CD1c-positive myeloid dendritic cell (primary cell): ENCODE data around the gene NPAS1.

Experiments
- DNase-seq: peaks from one replicate; pipeline ENCODE4 v3.0.0-alpha.2; 2016; ENCODE audit errors: extremely low spot score

Gene NPAS1

DNA sequence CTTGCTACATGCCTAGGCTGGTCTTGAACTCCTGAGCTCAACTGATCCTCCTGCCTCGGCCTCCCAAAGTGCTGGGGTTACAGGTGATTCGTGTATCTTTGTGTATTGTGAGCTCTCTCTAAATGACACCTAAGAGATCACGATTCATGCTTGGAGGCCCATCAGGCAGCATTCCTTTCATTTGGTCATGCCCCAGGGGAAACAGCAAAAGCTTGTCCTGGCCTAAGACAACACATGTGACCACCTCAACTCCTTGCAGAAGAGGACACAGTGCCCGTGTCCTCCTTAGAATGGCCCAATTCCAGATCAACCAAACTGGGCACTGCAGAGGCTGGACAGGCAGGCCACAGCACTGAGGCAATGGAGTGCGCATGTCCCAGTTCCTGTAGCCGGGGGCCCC, 61.5 kb downstream of the NPAS1 start:
- DNase-seq: no peak

DNA sequence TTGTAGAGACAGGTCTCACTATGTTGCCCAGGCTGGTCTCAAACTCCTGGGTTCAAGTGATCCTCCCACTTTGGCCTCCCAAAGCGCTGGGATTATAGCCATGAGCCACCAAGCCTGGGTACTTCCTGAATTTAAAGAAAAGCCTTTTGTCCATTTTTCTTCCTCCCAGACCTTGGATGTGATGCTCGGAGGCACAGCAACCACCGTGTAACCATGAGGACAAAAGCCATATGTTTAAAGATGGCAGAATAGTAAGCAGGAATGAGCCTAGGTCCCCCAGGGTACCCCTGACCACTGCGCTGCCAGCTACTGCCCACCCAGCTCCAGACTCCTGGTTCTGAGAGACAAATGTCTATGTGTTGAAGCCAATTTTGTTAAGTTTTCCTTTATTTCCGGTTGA, 62.9 kb downstream of the NPAS1 start:
- no peak for DNase-seq

DNA sequence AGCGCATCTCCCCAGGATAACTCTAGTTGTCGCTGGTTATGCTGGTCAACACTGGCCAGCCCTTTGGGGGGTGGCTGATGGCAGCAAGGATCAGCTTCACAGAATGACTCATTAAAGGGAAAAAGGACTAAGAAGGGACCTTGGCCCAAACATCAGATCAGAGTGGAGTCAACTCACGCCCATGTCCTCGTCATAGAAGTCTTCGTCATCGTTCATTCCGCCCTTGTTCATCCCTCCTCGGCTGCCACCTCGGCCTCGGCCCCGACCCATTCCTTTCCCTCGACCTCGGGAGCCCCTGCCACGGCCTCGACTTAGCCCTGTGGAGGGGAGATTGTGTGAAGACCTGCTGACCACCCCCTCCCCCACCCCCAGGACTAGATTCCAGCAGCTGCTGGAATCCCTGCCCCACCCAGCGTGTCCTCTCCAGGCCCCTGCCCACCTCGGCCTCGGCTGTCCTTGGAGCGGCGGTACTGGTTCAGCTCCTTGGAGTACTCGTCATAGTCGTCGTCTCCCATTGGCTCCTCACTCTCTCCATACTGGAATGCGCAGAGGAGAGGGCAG, 65.3 kb downstream of the NPAS1 start:
- no peak for DNase-seq

DNA sequence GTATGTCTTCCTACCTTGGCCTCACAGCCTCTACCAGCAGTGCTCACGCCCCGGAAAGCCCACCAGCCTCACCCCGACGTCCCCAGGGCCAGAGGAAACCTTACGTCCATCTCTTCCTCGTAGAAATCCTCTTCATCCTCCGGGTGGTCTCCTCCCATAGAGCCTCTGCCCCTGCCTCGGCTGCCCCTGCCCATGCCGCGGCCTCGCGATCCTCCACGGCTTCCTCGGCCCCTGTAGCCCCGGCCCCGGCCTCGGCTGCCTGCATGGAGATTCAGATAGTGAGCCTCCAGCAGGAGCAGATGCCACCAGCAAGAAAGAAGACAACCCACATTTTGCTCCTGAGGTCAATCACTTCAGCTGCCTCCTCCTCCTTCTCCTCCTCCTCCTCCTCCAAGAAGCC, 66.6 kb downstream of the NPAS1 start:
- DNase-seq: no peak

DNA sequence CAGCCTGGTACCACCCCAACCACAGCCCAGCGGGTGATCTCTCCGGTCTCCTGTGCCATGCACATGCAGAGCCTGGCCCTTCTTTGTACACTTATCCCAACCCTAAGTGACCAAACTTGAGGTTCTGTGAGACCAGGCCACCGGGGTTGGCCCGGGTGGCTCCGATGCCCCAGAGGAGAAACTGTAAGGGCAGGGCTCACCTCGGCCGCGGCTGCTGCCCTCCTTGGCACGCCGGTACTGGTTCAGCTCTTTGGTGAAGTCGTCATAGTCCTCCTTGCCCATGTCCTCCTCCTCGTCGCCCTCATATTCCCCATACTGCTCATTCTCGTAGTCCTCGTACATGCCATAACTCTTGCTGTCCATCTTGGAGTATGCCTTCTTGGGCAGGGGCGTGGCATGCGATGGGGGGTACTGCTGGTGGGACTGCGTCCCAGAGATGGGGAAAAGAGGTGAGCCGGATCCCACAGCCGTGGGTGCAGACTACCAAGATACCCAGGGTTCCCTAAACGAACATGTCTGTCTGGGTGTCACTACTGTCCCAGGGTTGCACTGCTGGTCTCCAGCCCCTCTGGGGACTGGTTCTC, 70.2 kb downstream of the NPAS1 start:
- DNase-seq: no peak

DNA sequence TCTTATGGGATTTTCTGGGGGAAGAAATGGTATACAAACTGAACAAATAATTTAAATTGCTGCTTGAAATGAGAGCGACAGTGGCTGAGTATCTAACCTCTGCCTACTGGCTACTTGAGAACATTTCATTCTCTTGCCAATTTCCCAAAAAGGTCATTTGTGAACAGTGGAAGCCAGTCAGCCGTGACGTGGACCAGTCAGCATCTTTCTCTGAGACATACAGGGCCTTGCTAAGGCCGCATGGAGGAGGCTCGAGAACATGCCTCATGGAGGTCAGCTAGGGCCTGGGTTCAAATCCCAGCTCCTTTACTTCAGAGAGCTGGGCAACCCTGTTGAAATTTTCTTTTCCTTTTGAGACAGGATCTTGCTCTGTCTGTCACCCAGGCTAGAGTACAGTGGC, 73.6 kb downstream of the NPAS1 start:
- DNase-seq: no peak

DNA sequence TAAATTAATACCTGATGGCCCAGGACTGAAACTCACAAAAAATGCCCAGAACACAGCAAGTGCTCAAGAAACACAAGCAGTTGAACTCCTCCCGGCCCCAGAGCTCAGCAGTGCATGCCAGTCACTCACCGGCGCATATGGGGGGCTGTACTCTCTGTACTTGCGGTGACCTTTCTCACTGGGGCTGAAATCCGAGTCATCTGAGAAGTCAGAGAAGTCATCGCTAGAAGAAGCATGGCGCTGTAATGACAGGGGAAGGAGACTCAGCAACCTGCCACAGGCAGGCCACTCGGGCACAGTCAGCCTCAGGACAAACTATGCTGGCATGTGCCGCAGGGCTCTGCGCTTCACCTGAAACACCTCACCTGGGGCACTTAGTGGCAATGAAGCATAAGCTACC, 74.2 kb downstream of the NPAS1 start:
- no peak for DNase-seq

DNA sequence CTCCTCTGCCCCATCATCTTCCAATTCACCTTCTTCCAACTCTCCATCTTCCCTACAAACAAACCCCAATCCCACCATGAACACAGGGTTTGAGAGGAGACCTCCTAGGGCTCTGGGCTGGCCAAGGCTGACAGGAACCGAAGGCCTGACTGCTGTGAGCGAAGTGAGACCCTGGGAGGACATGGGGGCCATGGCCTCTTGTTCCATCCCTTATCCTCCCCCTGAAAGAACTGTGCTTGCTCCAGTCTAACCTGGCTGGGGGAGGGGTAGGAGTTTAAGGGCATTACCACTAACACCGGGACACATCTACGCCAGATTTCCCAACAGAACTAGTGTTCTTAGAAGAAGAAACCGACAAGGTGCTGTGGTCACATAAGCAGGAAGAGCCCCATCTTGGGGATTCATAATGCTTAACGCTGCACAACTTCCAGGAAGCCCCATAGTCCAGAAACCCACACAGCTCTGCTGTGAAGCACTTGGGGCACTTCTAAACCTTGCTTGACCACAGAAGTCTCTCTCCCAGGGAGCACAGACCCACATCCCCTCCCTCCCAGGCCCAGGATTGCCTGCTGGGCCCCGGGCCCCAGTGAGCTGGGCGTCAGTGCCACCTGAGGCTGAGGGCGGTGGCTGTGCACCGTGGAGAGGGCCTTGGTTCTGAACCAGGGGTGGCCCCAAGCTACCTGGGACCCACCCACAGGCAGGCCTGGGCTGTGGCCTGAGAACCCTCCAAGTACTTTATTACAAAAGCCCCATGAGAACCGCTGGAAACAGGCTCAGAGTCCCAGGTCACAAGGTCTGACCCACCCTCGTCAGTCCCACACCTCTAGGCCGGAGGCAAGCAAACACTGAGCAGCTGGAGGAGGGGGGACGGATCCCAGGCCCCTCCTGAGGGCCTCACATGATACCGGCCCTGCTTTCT, 75.2 kb downstream of the NPAS1 start:
- peak; percentile 56 for DNase-seq
